ENCODE data around the gene NTM. TPM values are rescaled to one million over a fixed set of nuclear protein-coding genes. Genes with fewer than 3 reads are reported as not detected.
A peak's percentile ranks its signal among the peaks of the same experiment; 100 is the strongest.

NTM gene
- polyA plus RNA-seq, 1 donor, result 10.4 TPM

GRCh38 chr11:132244846-132245245 lies 874.4 kb downstream of the NTM start:
- no peak for DNase-seq

GRCh38 chr11:132245403-132246385 lies 875.3 kb downstream of the NTM start:
- DNase-seq, result no peak

- DNase-seq, result no peak
Measured at GRCh38 chr11:132248580-132248979, 878.2 kb downstream of the NTM start.

- DNase-seq, result no peak
Measured at GRCh38 chr11:132249256-132249655, 878.8 kb downstream of the NTM start.

- no peak for DNase-seq
Measured at GRCh38 chr11:132251061-132251460, 880.6 kb downstream of the NTM start.

- no peak for DNase-seq
Measured at GRCh38 chr11:132253469-132254264, 883.3 kb downstream of the NTM start.

GRCh38 chr11:132254906-132255305 lies 884.5 kb downstream of the NTM start:
- DNase-seq, result no peak

- no peak for DNase-seq
Measured at GRCh38 chr11:132256528-132257279, 886.3 kb downstream of the NTM start.

GRCh38 chr11:132257871-132258270 lies 887.5 kb downstream of the NTM start:
- no peak for DNase-seq

- DNase-seq, result no peak
Measured at GRCh38 chr11:132258875-132259274, 888.5 kb downstream of the NTM start.

GRCh38 chr11:132260636-132261035 lies 890.2 kb downstream of the NTM start:
- no peak for DNase-seq

- no peak for DNase-seq
Measured at GRCh38 chr11:132263241-132263640, 892.8 kb downstream of the NTM start.

- no peak for DNase-seq
Measured at GRCh38 chr11:132263875-132264274, 893.5 kb downstream of the NTM start.

GRCh38 chr11:132264616-132265015 lies 894.2 kb downstream of the NTM start:
- no peak for DNase-seq

GRCh38 chr11:132278801-132279574 lies 908.6 kb downstream of the NTM start:
- peak; percentile 12 for DNase-seq

- DNase-seq, result no peak
Measured at GRCh38 chr11:132284048-132284447, 913.6 kb downstream of the NTM start.

GRCh38 chr11:132284611-132285010 lies 914.2 kb downstream of the NTM start:
- no peak for DNase-seq

- DNase-seq, result no peak
Measured at GRCh38 chr11:132285631-132286030, 915.2 kb downstream of the NTM start.

- no peak for DNase-seq
Measured at GRCh38 chr11:132286106-132286505, 915.7 kb downstream of the NTM start.

GRCh38 chr11:132288036-132288435 lies 917.6 kb downstream of the NTM start:
- no peak for DNase-seq

- DNase-seq, result no peak
Measured at GRCh38 chr11:132289590-132290256, 919.3 kb downstream of the NTM start.
